Retina (tissue), 1 donor: ENCODE results near the gene SLC4A3.

Experiments used
- DNase-seq: peaks from one replicate; pipeline ENCODE4 v3.0.0-alpha.2; 2016

Gene SLC4A3

DNA sequence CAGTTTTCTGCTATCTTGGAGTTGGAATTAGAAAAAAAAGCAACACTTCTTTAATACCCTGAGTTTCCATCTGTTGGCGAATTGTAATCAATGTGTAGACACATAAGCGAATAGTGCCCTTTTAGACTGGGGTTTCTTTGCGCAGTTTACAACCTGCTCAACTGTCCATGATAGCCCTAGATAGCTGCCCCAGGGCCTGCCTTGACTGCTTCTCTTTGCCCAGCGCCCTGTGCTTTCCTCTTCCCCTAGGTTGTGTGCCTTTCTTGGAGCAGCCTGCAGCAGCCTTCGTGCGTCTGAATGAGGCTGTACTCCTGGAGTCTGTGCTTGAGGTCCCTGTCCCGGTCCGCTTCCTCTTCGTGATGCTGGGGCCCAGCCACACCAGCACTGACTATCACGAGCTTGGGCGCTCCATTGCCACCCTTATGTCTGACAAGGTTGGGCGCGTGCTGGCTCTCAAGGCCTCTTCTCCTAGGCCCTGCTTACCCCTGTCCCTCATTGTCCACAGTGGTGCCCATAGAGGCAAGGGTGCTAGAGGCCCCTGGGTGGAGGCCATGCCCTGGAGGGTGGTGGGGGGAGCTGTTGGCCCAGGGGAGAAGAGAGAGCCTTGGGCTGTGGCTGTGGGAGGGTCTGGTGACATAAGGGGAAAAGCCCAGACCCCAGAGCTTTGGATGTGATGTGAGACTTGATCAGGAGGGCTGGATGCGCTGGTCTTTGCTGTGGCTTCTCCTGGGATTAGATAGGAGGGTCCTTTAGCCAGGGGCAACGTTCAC lies 6.9 kb downstream of the SLC4A3 start:
- DNase-seq, result no peak

DNA sequence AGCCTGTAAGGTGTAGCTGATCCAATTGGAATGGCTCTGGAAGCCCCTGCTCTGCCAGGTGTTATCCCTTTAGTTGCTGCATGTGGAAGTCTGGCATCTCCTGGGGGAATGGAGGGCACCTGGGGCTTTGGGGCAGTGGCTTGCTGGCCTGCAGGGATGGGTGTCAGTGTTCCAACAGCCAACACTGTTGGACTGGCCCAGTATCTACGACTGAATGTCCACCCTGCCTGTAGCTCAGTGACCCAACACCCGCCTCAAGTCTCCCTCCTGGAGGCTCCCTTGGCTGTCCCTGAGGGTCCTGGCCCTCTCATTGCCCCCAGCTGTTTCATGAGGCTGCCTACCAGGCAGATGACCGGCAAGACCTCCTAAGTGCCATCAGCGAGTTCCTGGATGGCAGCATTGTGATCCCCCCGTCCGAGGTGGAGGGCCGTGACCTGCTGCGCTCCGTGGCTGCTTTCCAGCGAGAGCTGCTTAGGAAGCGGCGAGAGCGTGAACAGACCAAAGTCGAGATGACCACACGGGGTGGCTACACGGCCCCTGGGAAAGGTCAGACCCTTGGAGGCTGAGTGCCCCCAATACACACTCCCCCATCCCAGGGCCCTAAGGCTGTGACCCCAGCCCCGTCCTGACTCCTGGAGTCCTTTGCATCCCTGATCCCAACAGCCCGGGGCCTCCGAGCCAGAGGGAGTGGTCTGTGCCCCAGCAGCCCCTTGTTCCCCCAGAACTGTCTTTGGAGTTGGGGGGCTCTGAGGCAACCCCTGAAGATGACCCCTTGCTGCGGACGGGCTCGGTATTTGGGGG lies 7.7 kb downstream of the SLC4A3 start:
- no peak for DNase-seq

DNA sequence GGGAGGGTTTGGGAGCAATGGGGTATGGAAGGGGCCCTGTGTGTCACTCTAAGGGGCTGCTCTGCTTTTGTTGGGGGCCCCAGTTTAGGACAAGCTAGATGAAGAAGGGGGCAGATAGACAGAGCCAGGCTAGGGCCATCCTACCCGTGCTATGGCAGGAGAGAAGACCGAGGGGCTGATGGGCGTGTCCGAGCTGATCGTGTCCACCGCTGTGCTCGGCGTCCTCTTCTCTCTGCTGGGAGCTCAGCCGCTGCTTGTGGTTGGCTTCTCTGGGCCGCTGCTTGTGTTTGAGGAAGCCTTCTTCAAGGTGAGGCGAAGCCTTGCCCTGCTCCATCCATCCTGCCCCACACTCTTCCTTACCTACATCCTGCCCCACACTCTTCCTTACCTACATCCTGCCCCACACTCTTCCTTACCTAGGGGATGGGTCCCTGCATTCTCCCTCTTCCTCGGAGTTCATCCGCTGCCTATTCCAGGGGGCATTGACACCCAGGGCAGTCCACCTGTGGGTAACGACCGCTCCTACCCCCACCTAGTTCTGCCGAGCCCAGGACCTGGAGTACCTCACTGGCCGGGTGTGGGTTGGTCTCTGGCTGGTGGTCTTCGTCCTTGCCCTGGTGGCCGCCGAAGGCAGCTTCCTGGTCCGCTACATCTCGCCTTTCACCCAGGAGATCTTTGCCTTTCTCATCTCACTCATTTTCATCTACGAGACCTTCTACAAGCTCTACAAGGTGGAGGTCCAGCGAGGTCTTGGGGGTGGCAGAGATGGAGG lies 8.9 kb downstream of the SLC4A3 start:
- DNase-seq, result no peak

DNA sequence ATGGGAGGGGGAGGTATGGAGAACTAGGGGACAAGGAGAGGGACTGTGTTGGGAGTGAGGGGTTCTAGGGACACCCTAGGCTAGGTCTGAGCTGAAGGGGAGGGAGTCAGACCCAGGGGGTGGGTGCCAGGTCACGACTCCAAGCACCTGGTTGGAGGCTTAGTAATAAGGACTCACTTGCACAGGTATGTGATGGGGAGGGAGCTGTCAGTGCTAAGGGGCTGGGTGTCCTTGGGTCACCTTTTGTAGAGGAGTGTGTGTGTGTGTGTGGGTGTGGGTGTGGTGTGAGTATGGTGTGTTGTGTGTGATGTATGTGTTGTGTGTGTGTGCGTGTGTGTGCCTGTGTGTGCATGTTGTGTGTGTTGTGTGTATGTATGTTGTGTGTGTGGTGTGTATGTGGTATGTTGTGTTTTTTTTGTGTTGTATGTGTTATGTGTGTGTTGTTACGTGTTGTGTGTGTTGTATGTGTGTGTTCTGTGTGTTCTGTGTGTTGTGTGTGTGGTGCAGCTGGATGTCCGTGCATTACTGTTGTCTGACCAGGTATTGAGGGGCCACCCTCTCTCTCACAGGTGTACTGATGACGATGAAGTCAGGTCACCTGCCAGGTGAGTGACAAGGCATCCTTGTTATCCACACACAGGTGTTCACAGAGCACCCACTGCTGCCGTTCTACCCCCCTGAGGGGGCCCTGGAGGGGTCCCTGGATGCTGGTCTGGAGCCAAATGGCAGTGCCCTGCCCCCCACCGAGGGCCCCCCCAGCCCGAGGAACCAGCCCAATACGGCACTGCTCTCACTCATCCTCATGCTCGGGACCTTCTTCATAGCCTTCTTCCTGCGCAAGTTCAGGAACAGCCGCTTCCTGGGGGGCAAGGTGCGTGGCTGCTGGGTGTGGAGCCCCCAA lies 9.8 kb downstream of the SLC4A3 start:
- DNase-seq, result no peak

DNA sequence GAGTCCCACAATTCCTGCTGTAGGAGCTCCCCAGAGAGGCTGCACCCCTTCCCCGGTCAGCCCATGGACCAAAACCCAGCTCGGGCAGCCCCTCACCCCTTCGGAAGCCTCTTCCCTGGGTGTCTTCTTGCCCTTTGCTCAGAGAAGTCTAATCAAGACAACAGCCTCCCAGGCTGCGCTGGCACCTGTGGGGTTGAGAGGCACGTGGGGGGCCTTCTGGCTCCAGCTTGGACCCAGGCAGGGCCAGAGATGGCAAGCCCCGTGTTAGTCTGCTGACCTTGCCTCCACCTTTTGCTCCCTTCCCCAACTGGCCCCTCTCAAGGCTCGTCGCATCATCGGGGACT lies 10.4 kb downstream of the SLC4A3 start:
- no peak for DNase-seq

DNA sequence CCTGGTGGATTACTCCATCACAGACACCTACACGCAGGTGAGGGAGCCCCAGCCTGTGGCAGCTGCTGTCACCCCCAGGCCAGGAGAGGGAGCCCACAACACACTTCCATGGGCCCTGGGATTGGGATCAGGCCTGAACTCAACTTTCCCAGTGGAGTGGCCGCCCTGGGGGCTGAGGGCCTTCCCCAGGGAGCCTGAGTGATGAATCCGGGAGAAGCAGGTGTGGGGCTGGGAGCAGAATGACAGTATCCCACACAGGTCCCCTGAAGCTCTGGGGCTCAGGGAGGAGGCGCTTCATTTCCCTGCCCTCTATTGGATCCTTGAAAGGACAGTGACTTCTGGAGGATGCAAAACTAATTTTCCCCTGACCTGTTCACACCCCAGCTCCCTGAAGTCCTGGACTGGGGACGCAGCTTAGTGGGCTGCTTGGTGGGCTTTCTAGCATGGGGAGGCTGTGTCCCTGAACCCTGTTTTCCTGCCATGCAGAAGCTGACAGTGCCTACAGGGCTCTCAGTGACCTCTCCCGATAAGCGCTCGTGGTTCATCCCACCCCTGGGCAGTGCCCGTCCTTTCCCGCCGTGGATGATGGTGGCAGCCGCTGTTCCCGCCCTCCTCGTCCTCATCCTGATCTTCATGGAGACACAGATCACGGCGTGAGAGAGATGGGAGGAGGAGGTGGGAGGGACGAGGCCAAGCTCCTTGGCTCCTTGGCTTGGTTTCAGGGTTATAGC lies 11.0 kb downstream of the SLC4A3 start:
- no peak for DNase-seq

DNA sequence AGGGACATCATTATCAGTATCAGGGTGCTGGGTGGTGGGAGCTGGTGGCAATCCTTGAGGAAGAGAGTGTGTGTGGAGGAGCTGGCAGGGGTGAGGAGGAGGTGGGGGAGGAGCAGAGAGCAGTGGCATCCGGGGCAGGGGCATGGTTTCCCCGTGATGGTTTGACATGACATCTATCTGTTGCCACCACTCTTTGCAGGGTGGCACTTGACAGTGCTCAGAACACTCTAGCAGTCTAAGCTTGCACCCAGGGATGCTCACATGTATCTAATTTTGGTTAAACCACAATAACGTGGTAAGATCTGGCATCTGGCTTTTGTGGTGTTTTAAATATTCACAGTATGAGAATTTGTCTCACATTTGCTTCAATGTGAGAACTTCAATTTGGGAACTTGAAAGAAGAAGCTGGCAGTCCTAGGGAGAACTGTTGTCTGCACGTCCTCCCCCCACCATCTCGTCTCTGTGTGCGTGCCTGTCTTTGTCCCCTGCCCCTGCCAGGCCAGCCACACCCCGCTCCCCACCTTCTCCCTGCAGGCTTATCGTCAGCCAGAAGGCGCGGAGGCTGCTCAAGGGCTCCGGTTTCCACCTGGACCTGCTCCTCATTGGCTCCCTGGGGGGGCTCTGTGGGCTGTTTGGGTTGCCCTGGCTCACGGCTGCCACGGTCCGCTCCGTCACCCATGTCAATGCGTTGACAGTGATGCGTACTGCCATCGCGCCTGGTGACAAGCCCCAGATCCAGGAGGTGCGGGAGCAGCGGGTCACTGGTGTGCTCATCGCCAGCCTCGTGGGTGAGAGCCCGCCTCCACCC lies 11.7 kb downstream of the SLC4A3 start:
- DNase-seq, result no peak

DNA sequence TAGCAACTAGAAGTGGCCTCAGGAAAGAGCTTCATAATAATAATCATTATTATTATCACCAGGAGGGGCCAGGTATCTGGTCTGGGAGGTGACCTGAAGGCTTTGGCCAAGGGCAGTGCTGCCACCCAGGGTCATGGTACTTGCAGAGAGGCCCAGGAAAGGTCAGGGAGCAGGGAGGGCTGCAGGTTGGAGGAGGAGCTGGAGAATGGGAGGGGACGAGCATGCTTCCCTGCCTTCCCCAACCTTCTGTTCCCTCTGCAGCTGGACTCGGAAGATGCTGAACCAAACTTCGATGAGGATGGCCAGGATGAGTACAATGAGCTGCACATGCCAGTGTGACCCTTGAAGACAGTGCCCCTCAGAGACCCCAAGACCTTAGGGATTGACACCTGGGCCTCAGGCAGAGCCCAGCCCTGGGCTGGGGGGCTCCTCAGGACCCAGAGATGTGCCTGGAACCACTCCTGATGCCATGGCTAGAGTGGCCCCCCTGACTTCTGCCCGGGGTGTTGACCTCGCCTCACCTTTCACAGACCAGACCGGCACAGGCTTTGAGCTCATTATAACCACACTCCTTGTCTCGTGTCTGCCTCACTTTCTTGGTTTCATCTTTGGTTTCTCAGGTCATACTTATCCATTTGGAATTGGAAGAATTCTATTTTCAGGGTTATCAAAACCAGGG lies 14.1 kb downstream of the SLC4A3 start:
- no peak for DNase-seq

DNA sequence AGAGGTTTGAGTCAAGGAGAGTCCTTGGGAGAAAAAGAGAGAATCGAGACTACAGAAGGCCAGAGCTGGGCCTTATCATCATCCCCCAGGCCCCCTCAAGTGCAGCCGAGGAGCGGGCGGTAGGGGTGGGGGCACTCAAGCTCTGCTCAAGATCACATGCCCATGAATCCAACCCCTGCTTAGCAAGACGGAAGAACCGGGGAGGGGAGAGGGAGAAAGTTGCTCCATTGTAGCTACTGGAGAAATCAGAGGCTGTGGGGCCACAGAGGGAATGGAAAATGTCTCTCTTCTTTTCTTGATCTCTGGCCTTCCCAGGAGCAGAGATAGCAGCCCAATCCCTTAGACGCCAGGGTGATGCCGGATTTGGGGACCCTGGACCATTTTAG lies 14.6 kb downstream of the SLC4A3 start:
- no peak for DNase-seq

DNA sequence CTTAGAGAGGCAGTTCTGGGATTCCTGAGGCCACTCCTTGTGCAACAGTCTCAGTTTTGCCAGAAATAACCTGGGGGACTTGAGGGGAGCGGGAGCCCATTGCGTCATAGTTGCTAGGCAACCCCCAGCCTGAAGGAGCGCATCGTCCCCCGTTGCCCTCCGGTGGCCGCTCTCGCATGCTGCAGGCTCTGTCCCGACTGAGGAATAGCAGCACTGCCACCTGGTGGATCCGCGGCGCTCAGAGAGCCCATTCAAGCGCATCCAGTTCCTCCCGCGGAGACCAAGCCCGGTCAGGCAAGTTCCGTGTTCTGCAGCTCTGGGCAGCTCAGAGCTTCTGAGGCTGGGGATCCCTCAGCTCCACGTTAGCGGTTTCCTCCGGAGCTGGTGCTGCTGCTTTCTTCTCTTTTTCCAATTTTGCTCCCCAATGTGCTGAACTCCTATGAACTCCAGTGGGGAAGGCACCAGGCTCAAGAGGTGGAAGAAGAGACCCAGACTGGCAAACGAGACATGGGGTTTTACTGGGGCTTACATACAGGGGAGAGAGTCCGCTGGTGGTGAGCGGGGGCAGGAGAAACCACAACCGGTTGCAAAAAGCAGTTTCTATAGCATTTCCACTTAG lies 15.1 kb downstream of the SLC4A3 start:
- DNase-seq, result peak; percentile 92

DNA sequence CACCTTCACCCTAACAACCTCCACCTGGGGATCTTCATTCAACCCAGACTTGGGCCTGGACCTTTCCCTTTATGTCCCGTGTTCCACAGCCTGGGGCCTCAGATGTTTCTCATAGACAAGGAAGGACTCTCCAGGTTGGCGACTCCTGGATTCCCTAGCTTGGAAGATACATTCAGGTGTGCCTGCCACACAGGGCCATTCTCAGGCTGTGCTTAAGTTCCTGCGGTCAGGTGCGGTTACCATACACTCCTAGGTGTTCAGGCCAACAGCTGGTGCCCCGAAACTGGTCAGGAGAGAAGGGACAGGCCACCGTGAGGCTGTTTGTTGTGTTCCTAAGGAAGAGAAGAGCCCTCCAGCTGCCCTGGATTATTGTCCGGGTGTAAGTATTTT lies 15.6 kb downstream of the SLC4A3 start:
- DNase-seq, result no peak

DNA sequence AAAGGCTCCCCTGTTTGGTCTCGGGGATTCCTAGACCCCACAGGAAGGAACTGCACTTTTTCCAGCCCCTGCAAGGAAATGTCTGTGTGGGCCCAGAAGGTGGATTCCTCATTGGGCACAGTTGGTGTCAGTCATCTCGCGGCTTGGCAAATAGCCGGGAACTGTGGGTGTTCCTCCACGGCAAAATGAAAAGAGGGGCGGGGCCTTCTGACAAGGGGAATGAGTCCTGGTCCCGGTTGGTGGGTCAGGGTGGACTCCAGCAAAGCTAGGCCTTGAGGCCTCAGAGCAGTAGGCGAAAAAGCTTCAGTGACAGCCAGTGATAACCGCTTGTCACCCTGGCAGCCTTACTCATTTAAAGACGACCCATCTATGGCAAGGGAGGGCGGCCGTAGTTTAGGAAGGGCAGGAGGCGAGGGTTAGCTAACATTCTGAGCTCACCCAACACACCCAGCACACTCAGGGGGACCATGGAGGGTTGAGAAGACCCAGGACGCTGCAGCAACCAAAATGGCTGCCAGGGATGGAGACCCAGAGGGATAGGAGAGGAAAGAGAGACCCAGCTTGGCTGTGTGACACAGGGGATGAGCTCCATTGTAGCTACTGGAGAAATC lies 16.5 kb downstream of the SLC4A3 start:
- DNase-seq, result no peak

DNA sequence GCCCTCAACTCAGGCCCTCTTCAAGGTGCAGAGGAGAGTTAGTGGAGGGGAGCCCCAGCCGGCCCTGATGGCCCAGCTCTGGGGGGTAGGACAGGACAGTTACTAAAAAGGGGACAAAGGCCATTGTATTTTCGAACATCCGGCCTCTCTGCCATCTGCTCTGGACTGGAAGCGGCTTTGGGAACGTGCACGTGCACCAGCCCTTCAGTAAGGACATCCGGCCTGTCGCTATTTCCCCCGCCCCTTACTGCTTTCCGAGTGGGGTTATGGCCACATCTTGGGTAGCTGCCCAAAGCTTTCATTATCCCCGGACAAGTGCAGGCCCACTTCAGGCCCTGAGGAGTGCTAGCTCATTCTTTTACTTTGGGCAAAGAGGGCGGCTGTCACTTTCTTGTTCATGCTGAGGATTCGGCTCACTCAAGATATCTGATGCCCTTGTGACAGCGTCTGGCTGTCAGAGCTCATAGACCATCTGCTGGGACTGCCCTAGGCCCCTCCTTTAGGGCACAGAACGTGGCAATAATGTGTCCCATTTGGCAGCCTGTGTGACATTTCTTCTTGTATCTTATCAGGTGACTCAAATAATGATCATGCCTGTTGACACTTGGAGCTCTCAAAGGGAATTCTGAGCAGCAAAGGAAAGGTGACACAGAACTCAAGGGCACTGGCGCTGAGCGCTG lies 17.5 kb downstream of the SLC4A3 start:
- peak; percentile 75 for DNase-seq

DNA sequence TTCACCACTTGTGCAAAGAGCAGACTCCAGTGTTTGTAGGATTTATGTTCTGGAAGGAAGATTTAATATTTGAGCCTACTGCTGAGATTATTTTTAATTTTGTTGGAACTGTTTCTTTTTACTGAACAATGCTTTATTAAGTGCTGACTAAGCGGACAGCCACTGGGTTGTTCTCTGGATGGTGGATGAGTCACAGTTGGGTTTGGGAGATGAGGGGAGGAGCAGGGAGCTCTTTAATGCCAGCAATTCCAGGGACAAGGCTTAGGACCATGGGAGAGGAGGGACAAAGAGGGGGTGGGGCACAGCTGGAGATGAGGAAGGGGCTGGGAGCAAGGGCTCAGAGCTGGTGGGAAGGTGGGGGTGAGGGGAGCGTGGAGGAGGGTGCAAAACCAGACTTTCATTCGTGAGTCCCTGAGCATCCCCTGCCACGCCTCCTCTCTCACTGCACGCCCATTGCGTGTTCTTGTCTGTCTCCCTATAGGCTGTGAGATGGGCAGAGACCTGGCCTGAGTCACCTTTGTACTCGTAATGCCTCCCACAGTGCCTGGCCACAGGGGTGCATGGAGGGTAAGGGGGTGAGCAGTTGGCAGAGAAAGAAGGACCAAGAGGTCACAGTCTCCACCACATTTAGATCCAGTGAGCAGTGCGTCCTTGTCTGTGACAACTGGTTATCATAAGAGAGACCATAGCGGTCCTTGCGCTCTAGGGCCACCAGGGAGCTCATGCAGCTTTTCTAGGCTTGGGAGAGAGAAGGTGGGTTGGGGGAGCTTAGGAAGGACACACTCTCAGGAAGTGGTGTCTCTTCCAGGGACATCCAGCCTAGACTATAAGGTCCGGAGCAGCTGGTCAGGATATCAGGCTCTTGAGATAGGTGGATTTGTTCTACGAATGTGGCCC lies 18.4 kb downstream of the SLC4A3 start:
- DNase-seq, result no peak

DNA sequence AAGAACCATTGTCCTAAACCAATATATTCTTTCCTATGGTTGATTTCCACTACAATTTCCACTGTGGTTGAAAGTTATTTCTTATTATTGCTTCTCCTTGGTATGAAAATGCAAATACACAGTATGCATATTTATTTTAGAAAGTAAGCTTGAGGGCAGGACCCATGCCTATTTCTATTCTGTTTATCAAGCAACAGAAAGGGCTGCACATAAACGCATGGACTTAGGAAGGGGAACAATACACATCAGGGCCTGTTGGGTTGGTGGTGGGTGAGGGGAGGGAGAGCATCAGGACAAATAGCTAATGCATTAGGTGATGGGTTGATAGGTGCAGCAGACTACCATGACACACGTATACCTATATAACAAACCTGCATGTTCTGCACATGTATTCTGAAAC lies 20.7 kb downstream of the SLC4A3 start:
- no peak for DNase-seq

DNA sequence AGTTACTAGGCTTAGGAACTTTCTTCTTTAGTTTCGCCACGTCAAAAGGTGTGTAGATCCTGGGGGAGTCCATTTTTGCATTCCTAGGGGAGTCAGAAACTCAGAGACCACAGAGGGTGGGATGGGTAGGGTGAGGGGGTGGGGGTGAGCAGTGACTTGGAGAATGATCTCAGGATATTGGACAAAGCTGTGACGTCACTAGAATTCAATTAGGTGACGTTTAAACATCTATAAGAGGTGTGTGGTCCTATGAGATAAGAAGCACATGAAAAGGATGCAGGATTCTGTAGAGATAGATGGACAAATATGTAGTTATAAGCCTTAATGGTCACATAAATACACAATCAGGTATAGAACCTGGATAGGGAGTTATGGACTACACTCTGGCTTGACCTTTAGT lies 21.5 kb downstream of the SLC4A3 start:
- no peak for DNase-seq

DNA sequence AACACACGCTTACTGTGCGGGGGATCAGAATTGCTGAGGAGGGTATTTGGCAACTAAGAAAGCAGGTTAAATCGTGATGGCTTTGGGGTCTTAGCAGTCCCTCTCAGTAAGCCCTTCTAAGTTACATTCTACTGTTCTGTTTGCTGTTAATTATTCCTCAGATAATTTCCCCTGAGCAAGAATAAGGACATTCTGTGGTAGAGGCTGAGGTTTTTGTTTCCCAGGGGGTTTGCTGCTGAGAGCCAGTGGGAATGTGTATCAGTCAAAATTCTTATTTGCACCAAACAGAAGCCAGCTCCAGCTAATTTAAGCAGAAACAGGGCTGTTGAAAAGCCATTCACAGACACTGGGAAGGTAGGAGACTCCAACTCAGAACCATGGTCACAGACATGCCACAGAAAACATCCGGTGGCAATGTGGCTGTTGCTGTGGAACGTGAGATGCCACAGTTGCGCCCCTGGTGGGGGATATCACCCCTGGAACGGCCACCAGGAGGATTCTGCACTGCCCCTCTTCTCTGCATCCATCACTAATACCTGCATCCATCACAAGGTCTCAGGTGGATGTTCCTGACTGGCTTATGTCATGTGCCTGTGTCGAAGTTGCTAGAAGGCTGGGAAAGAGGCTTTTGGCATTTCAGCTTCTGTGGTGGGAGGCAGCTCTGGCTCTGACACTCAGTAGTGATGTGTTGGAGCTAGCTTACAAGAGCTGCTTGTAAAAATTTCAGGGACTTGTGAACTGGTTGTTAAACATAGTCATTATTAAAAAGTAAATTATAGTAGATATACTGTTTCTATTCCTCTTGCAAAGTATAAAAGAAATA lies 23.2 kb downstream of the SLC4A3 start:
- DNase-seq, result no peak
